22Rv1 (cell line): Measurements from ENCODE around the gene MT4.

Experiments
- CTCF ChIP-seq: fragments of 450-650 bp; IDR thresholded peaks from 2 replicates; pipeline ENCODE4 v1.5.1; 2017; ENCODE audit warnings: mild to moderate bottlenecking
- ZFX ChIP-seq: fragments of 450-650 bp; IDR thresholded peaks from 2 replicates; pipeline ENCODE4 v1.6.1; 2017; ENCODE audit warnings: antibody characterized with exemption, borderline replicate concordance

- TF ChIP-seq CTCF (peak; percentile 56), ZFX (no peak)
These were observed 12.4 kb downstream of the MT4 start for GRCh38 chr16:56577300-56577625.
